Medulla oblongata (tissue), 1 donor: Measurements from ENCODE around the gene GMPS.
"Not testable (repeated sequence)": the region's sequence is repeated elsewhere in the genome, so short reads cannot be mapped to it uniquely, and the experiment has no call there.

ENCODE experiments used
- DNase-seq: peaks from one replicate; pipeline ENCODE4 v3.0.0-alpha.2; 2015; ENCODE audit errors: extremely low spot score

Gene GMPS

DNA sequence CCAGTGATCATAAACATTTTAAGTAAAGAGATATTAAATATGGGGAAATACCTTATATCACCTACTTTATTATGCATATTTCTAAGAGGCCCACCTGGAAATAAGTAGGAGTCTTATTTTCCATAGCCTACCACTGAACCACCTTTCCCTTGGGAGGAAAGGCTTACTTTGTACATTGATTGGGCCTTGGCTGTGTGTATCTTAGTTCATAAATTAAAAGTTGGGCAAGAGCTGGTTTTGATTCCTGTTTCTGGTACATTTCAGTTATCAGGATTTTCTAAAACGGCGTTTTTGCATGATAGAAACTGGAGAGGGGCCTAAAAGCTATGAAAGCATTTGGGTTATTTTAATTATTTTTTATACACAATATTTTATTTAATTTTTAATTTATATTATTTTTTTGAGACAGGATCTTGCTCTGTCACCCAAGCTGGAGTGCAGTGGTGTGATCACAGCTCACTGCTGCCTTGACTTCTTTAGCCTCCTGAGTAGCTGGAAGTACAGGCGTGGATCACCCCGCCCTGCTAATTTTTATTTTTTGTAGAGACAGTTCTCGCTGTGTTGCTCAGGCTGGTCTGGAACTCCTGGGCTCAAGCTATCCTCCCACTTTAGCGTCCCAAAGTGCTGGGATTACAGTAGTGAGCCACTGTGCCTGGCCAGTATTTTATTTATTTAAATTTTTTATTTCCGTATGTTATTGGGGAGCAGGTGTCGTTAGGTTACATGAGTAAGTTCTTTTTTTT is 2.6 kb downstream of the GMPS start:
- DNase-seq = no peak

DNA sequence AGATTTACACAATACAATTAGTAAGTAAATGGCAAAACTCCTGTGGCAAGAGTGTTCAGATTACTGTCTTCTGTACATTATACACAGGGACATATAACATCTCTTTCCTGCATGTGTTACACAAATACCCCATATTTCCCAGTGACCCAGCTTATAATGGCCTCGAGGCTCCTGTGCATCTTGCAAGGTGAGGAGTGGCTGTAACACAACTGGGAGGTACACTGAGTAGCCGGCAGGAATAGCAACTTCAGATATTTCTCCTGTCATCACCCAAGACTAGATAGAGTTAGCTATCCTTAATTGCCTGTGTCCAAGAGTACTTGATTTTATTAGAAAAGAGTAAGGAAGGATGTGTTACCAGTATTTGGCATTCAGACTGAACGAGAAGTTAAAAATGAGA is 5.6 kb downstream of the GMPS start:
- DNase-seq = no peak

DNA sequence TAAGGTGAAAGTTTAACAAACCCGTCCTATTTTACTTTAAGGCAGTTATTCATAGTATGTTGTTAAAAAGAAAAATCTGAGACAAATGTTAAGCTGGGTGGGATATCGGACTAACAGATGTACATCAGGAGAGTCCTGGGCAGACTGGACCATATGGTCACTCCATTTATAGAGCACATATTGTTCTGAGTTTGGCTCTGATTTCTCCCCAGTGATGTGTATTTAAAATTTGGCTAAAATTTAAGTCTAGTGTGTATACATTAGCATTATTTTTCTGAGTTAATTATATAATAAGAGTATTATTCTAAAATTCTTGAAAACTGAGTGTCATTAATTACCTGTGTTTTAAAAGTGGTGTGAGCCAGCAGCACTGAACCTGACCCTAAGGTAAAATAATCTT is 6.1 kb downstream of the GMPS start:
- DNase-seq = no peak

DNA sequence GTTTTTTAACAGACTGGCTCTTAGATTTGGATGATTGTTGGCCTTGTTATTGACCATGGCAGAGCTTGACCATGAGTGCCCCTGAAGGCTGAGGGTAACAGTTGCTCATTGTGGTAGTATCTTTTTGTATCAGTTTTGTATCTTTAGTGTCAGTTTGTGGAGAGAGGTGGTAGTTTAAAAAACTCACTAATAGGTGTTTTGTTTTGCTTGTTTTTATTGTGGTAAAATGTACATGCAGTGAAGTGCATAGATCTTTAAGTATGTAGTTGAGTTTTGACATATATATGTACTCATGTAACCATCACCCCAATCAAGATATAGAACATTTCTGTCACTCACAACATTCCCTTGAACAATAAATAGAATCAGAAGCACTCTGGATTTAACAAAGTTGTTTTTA is 9.8 kb downstream of the GMPS start:
- DNase-seq = no peak

DNA sequence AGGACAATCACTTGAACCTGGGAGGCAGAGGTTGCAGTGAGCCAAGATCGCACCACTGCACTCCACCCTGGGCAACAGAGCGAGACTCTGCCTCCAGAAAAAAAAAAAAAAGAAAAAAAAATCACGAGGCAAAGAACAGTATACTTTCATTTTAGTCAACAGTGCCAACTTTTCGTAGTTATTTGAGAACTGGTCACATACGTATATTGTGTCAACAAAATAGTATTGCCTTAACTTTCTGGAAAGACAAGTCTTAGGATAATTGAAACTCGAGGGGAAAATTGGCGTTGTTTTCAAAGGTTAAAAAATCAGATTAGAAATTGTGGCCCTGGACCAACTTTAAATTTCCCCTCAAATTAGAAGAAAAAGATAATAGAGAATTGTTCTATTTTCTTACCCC is 13.8 kb downstream of the GMPS start:
- no peak for DNase-seq

DNA sequence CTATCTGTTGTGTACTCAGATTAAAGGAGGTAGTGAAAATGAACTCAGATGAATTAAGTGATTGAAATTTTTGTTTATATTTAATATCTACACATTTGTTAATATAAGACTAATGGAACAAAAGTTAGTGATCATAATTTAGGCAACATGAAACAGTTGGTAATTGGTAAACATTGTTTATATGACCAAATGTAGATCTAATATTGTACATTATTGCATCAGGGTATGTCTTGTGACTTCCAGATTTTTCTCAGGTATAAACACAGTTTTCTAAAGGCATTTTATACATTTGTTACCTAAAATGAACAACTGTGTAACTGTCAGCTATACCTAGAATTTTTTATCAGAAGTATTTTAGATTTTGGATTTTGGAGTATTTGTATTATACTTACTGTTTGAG is 14.8 kb downstream of the GMPS start:
- DNase-seq = no peak

DNA sequence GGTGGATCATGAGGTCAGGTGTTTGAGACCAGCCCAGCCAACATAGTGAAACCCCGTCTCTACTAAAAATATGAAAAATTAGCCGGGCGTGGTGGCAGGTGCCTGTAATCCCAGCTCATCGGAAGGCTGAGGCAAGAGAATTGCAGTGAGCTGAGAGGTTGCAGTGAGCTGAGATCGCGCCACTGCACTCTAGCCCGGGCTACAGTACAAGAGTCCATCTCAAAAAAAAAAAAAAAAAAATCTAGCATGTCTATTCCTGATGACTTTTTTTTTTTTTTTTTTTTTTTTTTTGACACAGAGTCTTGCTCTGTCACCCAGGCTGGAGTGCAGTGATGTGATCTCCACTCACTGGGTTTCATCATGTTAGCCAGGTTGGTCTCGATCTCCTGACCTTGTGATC is 15.9 kb downstream of the GMPS start:
- not testable (repeated sequence) for DNase-seq

DNA sequence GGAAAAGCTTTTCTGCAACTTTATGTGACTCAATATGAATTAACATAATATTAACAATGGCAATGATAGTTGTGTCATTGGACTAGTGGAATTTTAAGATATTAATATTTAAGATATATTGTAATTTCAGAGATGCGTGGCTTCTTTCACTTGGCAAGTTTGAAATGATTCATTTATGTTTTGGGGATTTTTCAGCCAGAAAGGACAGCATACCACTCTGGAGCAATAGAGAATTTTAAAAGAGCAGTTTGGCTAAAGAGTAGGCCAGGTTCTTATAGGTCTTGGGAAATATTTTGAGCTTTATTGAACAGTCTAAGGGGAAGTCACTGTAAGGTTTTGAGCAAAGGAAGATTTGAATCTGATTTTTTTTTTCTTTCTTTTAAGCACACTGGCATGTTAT is 16.5 kb downstream of the GMPS start:
- DNase-seq = no peak

DNA sequence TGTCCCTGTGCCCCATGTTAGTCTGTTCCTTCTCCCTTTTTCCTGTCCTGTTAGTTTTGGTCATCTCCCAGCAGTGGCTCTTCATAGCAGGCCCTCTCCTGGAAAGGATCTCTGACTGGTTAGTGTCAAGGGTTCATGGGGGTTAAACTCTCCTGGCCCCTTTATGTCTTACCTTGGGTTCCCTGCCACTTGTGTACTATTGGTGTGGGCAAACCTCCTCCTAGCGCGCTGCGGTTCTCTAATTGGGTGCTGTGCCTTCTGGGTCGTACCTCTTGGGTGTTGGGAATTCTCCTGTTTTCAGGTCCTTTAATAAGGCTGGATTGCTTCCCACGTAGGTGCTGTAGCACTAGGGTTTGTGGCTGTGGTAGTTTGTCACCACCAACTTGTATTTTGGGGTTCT is 18.8 kb downstream of the GMPS start:
- DNase-seq = no peak

DNA sequence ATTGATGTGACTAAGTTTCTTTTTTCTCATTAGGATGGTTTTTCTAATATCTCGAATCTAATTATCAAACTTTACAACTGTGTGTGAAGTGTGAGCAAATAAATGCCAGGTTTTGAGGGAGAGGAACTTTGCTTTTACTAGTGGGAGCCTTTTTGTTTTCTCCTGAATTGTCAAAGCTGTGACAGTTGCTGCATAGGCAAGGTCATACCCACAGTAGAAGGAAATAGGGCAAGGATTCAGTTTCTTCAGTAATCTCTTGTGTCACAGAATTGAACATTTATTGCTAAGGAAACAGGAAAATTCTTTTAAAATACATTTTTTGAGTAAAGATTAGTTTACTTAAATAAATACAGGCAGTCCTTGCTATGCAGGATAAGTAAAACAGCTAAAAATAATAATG is 19.5 kb downstream of the GMPS start:
- DNase-seq = no peak

DNA sequence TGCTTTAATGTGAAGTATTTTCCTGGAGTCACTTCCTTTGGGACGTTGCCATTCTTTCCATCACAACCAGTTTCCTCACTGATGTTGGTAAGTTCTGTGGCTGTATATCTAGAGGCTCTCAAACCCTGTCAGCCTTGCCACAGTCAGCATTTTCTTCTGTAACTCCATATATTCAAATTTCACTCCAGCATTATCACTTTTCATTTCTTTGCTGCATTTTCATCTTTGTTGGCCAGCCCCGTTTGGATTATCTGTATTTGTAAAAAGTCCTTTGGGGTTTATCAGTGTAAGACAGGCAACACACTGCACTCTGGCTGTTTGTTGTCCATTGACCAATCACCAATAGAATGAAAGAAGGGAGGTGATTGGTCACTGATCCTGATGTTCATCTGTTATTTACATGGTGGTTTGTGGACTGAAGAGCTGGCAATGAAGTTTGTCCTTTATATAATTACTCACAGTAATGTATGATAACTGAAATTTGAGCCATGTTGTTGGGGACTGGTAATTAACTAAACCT is 20.3 kb downstream of the GMPS start:
- no peak for DNase-seq

DNA sequence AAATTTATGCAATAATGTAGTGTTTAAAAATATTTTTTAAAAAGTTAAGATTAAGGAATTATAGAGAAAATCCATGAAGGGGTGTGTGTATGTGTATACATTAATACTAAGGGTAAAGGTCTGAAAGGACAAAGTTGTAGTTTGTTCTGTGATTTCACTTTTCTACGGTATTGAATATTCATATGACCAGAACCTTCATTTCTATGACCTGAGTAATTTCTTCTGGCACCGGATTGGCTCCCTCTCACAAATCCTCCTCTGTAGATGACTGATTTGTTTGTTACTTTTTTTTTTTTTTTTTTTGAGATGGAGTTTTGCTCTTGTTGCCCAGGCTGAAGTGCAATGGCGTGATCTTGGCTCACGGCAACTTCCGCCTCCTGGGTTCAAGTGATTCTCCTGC is 20.9 kb downstream of the GMPS start:
- no peak for DNase-seq

DNA sequence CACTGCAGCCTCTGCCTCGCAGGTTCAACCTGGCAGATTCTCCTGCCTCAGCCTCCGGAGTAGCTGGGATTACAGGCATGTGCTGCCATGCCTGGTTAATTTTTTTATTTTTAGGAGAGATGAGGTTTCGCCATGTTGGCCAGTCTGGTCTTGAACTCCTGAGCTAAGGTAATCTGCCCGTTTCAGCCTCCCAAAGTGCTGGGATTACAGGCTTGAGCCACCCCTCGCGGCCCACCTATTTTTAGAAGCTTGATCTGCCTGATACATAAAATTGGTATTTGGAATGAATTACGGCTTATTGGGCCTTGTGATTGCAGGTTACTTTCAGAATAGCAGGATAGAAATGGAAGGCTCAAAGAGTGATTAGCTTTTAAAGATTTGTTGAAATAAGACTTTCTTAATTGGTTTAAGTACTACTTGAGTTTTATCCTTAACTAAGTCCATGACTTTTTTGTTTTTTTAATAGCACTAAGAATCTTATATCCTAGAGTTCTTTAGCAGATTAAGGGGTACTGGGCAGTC is 25.0 kb downstream of the GMPS start:
- DNase-seq = no peak

DNA sequence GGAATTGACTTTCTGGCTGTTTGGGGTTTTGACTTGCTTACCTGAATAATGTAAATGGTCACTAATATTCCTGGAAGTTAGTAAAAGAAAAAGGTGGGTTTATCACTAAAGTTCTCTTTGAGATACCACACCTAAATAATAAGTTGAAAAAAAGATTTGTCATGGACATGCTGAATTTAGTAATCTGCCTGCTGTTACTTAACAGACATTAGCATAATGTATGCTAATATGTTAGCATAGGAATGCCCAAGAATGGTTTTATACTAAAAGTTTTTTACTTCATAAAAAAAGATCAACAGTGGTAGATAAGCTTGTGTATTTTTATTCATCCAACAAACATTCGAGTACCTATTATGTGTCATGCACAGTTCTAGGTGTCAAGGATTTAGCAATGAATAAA is 36.5 kb downstream of the GMPS start:
- no peak for DNase-seq

DNA sequence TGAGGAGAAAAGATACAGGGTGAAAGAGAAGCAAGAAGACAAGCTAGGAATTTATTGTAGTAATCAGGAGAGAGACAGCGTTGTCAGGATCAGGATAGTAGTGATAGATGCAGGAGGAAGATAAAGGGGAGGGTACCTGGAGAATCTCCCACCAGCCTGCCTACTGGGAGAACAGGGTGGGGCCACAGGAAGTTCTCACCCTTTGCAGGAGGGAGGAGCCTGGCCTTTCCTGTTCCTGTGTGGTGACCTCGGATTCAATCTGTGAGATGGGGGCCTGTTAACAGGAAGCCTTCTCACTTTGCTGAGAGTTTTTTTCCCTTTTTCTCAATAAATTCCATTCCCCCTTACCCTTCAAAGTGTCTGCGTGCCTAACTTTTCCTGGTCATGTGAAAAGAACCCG is 37.6 kb downstream of the GMPS start:
- DNase-seq = no peak

DNA sequence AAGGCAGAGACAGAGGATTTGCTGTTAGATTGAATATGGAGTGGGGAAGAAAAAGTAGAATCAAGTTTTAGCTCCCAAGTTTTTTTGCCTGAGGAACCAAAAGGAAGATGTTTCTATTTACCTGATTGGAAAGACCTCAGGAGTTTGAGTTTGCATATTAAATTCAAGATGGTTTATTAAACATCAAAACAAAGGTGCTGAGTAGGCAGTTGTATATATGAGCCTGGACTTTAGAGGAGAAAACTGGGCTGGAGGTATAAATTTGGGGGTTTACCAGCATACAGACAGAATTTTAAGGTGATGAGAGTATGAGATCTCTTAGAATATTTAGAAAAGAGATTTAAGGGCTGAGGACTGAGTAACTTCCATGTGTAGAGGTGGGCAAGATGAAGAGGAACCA is 38.2 kb downstream of the GMPS start:
- no peak for DNase-seq

DNA sequence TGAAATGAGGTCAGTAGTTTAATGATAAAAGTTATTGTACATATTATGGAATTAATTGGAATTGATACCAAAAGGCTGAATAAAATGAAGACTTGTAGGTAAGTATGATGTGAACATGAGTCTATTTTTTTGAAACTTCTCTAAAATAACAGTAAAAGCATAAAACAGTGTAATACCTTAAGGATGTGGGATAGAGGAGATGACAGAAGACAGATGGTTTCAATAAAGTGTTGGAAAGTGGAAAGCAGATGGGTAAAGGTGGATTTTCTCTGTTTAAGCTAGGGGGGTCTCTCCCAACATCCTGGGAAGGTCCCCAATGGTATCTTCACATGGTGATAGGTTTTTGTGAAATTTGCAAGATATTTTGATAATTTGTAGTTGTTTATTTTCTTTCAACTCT is 41.6 kb downstream of the GMPS start:
- DNase-seq = no peak

DNA sequence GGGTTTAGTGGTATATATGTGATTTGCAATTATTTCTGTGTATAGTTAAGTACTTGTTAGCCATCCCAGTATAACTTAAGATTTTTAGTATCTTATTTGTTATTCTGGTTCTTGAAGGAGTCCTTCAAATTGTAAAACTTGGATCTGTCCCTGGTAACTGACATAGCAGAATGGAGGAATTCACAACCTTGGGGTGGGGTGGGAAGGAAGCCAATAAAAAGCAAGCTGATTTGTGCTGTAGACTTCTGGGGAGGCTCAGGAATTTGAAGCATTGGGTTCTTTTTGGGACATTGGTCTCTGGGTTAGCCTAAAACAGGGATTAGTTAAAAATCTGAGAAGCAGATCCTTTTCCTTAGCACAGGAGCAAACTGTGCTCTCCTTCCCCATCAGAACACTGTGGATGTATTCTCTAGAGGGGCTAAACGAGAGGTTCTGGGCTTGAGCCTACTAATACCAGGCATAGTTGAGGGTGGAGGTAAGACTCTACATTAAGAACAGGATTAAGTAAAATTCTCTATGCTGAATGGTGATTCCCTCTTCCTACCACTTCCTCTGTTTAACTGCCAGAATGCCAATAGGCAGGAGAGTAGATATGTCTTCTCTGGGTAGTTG is 42.2 kb downstream of the GMPS start:
- DNase-seq = no peak

DNA sequence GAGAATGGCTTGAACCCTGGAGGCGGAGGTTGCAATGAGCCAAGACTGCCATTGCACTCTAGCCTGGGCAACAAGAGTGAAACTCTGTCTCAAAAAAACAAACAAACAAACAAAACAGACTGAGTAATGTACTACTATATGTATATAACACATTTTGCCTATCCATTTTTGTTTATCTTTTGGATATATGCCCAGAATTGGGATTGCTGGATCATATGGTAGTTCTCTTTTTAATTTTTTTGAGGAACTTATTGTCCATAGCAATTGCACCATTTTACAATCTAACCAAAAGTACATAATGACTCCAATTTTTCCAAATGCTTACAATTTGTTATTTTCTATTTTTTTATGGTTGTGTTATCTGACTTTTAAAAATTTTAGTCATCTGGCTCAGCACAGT is 47.3 kb downstream of the GMPS start:
- no peak for DNase-seq

DNA sequence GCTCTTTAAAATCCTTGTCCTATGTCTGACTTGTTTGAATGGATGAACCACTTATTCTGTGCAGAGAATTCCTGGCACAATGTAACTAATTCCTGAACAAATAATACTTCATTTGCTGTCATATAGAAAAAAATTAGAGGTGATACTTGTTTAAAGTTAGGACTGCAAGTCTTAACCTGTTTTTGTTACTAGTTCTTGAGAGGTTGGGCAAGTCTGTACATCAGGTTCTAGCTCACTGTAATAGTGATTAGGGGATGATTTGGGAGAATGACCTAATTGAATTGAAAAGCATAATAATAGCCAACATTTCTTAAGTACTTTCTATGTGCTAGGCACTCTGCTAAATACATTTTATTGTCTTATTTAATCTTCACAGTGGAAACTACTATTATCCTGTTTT is 49.3 kb downstream of the GMPS start:
- DNase-seq = no peak

DNA sequence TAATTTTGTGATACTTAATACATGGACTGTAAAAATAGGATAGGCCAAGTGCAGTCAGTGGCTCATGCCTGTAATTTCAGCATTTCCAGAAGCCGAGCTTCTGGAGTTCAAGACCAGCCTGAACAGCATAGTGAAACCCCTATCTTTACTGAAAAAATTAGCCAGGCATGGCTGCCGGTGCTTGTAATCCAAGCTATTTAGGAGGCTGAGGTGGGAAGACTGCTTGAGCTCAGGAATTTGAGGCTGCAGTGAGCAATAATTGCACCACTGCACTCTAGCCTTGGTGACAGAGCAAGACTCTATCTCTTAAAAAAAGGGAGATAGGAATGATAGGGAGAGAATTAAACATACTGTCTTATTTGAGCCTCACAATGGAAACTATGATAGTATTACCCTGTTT is 51.0 kb downstream of the GMPS start:
- no peak for DNase-seq

DNA sequence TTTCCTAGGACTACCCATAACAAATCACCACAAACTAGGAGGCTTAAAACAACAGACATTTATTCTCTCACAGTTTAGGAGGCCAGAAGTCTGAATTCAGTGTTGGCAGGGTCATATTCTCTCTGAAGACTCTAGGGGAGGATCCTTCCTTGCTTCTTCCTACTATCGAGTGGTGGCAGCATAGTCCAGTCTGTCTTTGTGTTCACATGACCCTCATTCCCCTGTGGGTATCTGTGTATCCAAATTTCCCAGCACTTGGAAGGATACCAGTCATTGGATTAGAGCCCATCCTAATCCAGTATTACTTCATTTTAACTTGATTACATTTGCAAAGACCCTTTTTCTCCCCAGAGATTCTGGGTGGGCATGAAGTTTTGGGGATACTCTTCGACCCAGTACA is 63.8 kb downstream of the GMPS start:
- DNase-seq = peak; percentile 24

DNA sequence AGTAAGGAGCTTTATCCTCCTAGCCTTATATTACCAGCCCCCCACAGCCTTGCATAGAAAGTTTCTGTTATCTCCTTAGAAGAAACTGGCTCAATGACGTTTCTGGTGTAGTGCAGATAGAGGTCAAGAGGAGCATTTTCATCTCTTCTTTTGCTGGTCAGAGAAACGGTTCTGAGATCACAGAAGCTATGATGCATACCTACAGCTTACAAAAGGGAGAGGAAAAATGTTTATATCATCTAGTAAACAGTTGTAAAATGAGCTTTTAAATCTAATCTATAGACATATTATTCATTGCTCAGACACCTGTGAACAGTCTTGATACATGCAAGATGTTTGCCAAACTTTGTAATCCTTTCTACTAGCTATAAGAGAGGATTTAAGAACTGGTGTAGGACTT is 68.0 kb downstream of the GMPS start:
- no peak for DNase-seq

DNA sequence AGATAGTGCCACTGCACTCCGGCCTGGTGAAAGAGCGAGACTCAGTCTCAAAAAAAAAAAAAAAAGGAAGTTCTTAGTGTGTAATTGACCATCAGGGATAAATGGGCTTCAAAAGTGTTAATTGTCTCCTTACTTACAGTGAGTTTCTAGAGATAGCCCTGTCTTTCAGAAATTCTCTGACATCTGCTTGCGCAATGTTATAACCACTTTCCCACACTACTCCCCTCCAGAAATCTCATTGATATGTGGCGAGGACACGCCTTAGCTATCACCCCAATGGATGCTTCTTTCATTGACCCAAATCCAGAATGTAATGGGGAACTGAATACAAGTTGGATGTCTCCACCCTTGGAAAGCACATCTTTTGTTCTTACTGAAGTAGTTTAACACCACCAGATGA is 70.9 kb downstream of the GMPS start:
- DNase-seq = no peak
